AG09309 (cell line): ENCODE data around the gene GPNMB.
"Not testable (repeated sequence)": the region's sequence is repeated elsewhere in the genome, so short reads cannot be mapped to it uniquely, and the experiment has no call there.

Source experiments
- DNase-seq: peaks from one replicate; pipeline ENCODE4 v3.0.0-alpha.2; 2010; ENCODE audit warnings: low read depth
- H3K4me3 ChIP-seq: 2 replicates; pipeline ENCODE4 v1.5.1; 2011; ENCODE audit warnings: mild to moderate bottlenecking, low read depth, low read length, moderate library complexity; ENCODE audit not compliant: control insufficient read depth
- TF ChIP-seq, protein P1 (sequence below): IDR thresholded peaks from 2 replicates; pipeline ENCODE4 v1.5.1; 2011; ENCODE audit warnings: mild to moderate bottlenecking, low read depth, low read length, inconsistent platforms; ENCODE audit not compliant: insufficient read depth, control insufficient read depth; ENCODE audit errors: missing control alignments

Gene GPNMB

DNA sequence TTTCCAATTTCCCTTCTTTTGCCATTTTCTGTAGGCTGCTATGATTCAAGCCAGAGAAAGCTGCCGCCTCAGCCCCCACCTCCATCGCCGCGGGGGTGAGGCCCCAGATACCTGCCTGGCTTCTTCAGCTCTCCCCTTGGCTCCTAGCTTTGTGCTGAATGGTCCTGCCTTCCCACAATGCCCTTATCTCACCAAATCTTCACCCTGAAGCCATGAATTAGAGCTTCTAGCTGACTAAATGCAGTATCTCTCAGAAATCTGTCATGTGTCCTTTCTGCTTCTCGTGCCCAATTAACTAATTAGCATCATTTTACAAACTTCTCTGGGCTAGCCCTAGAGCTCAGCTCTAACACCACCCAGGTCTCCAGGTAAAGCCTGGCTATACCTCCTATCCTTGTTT, 32.2 kb upstream of the GPNMB start:
- TF ChIP-seq, protein P1, sequence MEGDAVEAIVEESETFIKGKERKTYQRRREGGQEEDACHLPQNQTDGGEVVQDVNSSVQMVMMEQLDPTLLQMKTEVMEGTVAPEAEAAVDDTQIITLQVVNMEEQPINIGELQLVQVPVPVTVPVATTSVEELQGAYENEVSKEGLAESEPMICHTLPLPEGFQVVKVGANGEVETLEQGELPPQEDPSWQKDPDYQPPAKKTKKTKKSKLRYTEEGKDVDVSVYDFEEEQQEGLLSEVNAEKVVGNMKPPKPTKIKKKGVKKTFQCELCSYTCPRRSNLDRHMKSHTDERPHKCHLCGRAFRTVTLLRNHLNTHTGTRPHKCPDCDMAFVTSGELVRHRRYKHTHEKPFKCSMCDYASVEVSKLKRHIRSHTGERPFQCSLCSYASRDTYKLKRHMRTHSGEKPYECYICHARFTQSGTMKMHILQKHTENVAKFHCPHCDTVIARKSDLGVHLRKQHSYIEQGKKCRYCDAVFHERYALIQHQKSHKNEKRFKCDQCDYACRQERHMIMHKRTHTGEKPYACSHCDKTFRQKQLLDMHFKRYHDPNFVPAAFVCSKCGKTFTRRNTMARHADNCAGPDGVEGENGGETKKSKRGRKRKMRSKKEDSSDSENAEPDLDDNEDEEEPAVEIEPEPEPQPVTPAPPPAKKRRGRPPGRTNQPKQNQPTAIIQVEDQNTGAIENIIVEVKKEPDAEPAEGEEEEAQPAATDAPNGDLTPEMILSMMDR, result no peak
- no peak for DNase-seq
- H3K4me3 ChIP-seq, result no peak overlapping the region

DNA sequence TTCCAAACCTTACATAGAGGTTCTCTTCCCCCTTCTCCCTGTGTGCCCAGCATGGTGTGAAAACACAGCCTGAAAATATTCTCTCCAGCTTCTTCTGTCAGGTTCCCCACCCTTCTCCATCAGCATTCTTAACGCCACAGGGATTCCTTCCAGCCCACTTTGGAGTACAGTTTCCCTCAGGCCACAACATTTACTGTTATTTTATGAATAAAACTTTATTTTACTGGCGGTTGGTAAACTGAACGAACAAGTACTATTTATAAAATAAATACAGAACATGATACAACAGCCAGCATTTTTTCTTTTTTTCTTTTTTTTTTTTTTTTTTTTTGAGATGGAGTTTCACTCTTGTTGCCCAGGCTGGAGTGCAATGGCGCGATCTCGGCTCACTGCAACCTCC, 31.6 kb upstream of the GPNMB start:
- TF ChIP-seq, protein P1, result no peak

DNA sequence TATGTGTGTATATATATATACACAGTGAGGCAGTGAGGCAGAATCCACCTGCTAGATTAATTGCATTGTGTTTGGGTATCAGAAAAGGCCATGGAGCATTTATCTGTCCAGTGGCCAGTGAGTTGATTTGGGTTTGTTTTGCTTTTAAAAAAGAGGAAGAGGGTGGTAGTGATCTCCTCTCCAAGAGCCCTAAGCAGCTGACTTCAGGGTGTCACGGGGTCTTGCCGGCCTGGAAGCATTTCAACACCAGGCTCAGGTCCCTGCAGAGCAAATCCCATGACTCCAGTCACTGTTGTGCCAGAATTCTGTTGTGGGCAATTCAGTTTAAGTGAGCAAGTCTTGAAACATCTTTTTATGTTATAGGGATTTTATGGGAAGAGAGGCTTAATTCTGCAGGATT, 30.6 kb upstream of the GPNMB start:
- TF ChIP-seq, protein P1, result no peak
- no peak for DNase-seq
- H3K4me3 ChIP-seq, result no peak overlapping the region

More for the DNA sequence above, 31.6 kb upstream of the GPNMB start:
- DNase-seq, result no peak
- no peak overlapping the region for H3K4me3 ChIP-seq

DNA sequence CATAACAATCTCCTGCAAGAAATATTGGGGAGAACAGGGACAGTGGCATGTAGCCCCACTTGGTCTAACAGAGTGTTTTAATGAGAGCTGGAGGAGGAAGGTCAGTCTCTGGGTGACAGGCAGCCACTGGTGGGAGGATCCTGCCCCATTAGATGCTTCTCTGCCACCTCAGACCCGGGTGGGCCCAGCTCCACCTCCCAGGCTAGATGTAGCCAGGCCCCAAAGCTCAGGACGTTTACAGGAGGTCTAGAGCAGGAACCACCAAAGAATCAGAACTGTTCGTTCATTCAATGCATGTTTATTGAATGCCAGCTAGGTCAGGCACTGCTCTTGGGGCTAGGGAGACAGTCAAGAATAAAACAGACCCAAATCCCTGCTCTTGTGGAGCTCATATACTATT, 28.4 kb upstream of the GPNMB start:
- no peak for DNase-seq
- TF ChIP-seq, protein P1, result no peak

DNA sequence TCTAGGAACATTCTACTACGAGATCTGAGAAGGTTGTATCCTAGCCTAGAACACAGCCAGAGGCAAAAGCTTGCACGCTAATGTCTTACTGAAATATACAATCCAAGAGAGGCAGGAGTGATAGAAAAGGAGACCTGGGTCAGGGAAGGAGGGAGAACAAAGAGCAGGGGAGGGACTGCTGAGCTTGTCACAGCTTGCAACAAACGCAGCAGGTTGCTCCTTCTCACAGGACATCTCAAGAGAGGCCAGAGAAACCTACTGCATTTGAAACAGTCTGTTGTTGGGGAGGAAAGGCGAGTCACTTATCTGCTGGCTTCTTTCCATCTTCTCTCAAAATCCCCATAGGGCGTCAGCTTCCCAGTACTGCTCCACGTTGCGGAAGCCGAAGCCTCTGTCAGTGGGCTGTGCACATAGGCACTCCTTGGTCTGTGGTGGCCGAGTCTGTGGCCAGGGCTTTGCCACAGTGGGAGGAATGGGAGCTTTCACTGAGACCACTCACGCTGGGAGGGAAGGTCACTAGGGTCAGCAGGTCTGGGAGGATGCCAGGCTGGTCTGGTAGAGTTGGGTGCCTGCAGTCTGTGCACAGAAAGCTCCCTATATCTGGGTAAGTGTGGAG, 25.8 kb upstream of the GPNMB start:
- H3K4me3 ChIP-seq, result no peak overlapping the region
- TF ChIP-seq, protein P1, result no peak
- DNase-seq, result no peak

More for the DNA sequence above, 28.4 kb upstream of the GPNMB start:
- no peak overlapping the region for H3K4me3 ChIP-seq

DNA sequence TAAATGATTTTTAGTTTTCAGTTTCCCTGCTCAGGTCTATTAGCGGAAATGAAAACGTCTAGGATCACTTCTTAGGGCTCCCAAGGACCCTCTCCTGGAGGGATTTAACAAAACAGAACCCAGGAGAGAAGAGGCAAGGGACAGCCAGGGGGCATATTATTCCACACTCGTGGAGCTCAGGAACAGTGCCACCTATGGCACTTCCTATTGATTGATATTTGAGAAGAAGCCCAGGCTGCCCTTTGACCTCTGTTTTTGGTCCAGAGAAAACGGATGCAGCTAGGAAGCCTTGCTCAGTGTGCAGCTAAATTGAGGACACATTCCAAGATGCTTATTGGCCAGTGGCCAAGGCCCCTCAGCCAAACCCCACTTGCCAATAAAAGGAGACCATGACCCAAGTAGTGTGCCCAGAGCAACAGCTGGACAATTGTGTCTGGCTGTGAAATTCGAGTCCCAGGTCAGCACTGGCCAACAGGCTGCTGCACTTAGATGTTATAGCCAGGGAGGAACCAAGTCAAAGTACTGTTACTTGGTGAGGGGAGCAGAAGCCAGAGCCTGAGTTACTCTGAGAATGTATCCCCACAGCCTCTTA, 24.0 kb upstream of the GPNMB start:
- no peak overlapping the region for H3K4me3 ChIP-seq
- no peak for DNase-seq
- TF ChIP-seq, protein P1, result no peak

DNA sequence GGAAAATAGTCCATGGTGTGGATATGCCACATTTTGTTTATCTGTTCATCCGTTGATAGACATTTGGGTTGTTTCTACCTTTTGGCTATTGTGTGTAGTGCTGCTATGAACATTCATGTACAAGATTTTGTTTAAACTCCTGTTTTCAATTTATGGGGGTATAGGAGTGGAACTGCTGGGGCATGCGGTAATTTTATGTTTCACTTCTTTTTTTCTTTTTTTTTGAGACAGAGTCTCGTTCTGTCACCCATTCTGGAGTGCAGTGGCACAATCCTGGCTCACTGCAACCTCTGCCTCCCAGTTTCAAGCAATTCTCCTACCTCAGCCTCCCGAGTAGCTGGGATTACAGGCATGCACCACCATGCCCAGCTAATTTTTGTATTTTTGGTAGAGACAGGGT, 22.2 kb upstream of the GPNMB start:
- not testable (repeated sequence) for DNase-seq, H3K4me3 ChIP-seq
